ENCODE data around the gene OR52M1. TPM values are rescaled to one million over a fixed set of nuclear protein-coding genes. Genes with fewer than 3 reads are reported as not detected.

The OR52M1 gene
- total RNA-seq, 1 donor from 2014 or later, result not detected

DNA sequence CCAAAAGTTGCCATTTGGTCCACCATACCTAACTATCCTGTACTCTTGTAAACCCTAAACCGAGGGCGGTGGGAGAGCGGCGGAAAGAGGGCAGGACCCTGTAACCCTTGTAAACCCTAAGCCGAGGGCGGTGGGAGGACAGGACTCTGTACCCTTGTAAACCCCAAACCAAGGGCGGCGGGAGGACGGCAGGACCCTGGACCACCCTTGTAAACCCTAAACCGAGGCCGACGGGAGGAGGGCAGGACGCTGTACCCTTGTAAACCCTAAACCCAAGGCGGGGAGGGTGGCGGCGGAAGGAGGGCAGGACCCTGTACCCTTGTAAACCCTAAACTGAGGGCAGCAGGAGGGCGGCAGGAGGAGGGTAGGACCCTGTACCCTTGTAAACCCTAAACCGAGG lies 24.1 kb downstream of the OR52M1 start:
- intact Hi-C loops (cut with DNase I), result no loop called here
- Histone ChIP-seq H3K9me3 (no peaks in the 10 kb centered on the region), H3K4me1 (no peaks in the 10 kb centered on the region), H3K27me3 (no peaks in the 10 kb centered on the region), H3K36me3 (no peaks in the 10 kb centered on the region), H3K27ac (no peak overlapping the region), H3K4me3 (no peak overlapping the region)
- TF ChIP-seq, protein P1, sequence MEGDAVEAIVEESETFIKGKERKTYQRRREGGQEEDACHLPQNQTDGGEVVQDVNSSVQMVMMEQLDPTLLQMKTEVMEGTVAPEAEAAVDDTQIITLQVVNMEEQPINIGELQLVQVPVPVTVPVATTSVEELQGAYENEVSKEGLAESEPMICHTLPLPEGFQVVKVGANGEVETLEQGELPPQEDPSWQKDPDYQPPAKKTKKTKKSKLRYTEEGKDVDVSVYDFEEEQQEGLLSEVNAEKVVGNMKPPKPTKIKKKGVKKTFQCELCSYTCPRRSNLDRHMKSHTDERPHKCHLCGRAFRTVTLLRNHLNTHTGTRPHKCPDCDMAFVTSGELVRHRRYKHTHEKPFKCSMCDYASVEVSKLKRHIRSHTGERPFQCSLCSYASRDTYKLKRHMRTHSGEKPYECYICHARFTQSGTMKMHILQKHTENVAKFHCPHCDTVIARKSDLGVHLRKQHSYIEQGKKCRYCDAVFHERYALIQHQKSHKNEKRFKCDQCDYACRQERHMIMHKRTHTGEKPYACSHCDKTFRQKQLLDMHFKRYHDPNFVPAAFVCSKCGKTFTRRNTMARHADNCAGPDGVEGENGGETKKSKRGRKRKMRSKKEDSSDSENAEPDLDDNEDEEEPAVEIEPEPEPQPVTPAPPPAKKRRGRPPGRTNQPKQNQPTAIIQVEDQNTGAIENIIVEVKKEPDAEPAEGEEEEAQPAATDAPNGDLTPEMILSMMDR (IDR thresholded peaks at IDR 0.05), result no peak
- no peak for DNase-seq (ENCODE audit: low spot score in 2 of 2)

DNA sequence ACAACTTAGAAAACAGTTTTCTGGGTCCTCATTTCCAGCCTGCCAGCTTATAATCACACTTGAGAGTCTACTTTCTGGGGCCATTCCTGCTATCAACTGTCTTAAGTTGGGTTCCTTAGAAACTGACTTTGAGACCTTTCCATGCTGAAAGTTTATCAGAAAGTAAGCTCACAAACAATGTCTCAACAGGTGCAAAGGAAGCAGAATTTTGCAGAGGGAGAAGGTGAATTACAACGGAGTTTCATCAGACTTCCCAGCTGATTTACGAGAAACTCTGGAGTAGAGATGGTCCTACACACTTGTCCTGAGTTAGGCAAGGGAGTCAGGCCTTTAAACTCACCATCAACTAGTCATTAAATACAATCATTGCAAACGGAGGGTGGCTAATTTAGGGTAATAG lies 31.9 kb downstream of the OR52M1 start:
- DNase-seq (ENCODE audit: low spot score in 2 of 2), result no peak
- Histone ChIP-seq H3K4me3 (no peak overlapping the region), H3K27me3 (no peaks in the 10 kb centered on the region), H3K4me1 (no peaks in the 10 kb centered on the region), H3K9me3 (no peaks in the 10 kb centered on the region), H3K36me3 (no peaks in the 10 kb centered on the region), H3K27ac (no peak overlapping the region)
- TF ChIP-seq, protein P1 (IDR thresholded peaks at IDR 0.05), result no peak
- intact Hi-C loops (cut with DNase I), result no loop called here

DNA sequence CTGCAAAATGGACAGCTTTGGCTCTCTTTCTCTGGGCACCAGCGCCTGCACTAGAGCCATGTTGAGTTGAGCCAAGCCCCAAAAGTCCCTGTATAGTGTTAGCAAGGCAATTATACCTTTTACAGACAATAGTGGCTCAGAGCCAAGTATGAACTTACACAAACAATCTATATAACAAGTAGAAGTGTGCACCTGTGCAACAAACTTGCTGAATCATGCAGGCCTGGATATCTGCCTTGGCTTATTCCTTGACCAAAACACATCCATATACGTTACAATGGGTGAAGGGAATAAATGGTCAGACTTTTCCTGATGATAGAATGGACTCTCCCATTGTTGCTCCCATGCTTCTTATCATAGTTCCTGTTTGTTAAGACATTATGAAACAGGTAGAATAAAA lies 32.8 kb downstream of the OR52M1 start:
- H3K27ac ChIP-seq, result no peak overlapping the region
- intact Hi-C loops (cut with DNase I), result no loop called here
- TF ChIP-seq, protein P1 (IDR thresholded peaks at IDR 0.05), result no peak
- no peaks in the 10 kb centered on the region for H3K9me3 ChIP-seq
- H3K36me3 ChIP-seq, result no peaks in the 10 kb centered on the region
- H3K4me3 ChIP-seq, result no peak overlapping the region
- no peaks in the 10 kb centered on the region for H3K27me3 ChIP-seq
- no peak for DNase-seq (ENCODE audit: low spot score in 2 of 2)
- no peaks in the 10 kb centered on the region for H3K4me1 ChIP-seq

DNA sequence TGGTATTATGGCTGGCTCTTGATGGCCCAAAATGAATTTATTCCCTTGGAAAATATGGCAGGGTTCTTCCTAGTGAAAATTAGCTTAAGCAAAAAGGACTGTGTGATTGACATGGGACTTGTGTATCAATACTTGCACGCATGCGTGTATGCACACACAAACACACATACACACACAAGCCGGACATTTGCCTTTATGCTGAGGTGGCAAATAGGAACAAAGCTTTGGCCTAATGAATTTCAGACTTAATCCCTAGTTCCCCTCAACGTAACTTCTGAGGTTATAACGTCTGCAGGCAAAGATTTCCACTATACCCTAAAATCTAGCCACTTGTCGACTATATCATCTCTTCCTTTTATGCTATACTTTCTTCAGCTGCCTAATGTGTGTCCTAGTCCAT lies 33.6 kb downstream of the OR52M1 start:
- Histone ChIP-seq H3K4me3 (no peak overlapping the region), H3K36me3 (no peaks in the 10 kb centered on the region), H3K9me3 (no peaks in the 10 kb centered on the region), H3K4me1 (no peaks in the 10 kb centered on the region), H3K27ac (no peak overlapping the region), H3K27me3 (no peaks in the 10 kb centered on the region)
- DNase-seq (ENCODE audit: low spot score in 2 of 2), result no peak
- intact Hi-C loops (cut with DNase I), result no loop called here
- TF ChIP-seq, protein P1 (IDR thresholded peaks at IDR 0.05), result no peak

DNA sequence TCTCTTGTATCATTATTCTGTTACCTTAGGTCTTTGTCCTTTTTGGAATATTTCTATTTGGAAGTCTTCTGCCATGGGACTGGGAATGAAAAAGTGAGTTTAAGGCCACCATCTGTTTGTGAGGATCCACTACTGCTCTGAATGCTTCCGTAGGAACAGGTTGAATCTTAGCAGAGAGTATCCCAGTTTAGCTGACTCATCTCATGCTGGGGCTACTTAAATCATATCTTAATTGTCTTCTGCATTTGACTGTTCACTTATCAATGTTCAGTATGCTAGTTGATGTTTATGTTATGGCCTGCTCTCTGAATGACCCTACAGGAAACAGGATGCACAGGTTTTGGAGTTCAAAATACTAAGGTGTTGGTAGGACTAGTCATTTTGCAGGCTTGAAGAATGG lies 35.1 kb downstream of the OR52M1 start:
- no peaks in the 10 kb centered on the region for H3K9me3 ChIP-seq
- intact Hi-C loops (cut with DNase I), result no loop called here
- H3K4me1 ChIP-seq, result no peaks in the 10 kb centered on the region
- no peaks in the 10 kb centered on the region for H3K27me3 ChIP-seq
- no peak overlapping the region for H3K4me3 ChIP-seq
- no peak for DNase-seq (ENCODE audit: low spot score in 2 of 2)
- no peaks in the 10 kb centered on the region for H3K36me3 ChIP-seq
- TF ChIP-seq, protein P1 (IDR thresholded peaks at IDR 0.05), result no peak
- H3K27ac ChIP-seq, result no peak overlapping the region

DNA sequence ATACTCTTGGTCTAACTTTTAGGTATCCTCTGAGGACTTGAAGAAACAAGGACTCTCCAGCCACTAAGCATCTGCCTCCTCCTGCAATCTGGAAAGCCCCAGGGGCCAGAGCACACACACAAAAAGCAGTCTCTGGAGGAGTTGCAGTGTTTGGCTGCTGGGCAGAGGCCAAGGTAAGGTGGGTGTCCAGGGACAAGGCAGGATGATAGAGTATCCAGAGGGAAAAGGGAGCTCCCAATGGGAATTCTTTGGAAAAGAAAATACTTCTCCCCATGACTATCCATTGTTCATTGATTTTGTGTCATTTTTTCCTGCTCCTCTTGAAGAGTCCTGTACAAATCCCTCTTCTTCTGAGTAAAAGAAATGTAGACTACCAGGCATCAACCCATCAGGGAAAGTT lies 36.5 kb downstream of the OR52M1 start, which contains the start of gene OR52I2:
Gene OR52I2 (plus strand): TSS at position 301 of the 400 bp plus-strand sequence.
- Histone ChIP-seq H3K36me3 (no peaks in the 10 kb centered on the region), H3K4me3 (no peak within 1 kb of the TSS), H3K9me3 (no peaks in the 10 kb centered on the region), H3K4me1 (no peaks in the 10 kb centered on the region), H3K27ac (no peak within 1 kb of the TSS), H3K27me3 (no peaks in the 10 kb centered on the region)
- no peak for DNase-seq (ENCODE audit: low spot score in 2 of 2)
- TF ChIP-seq, protein P1 (IDR thresholded peaks at IDR 0.05), result no peak
- intact Hi-C loops (cut with DNase I), result no loop called here

Measured in ascending aorta (tissue), 2 donors.